Glomerular visceral epithelial cell (primary cell): ENCODE results near the gene COLEC11.
"Not testable (repeated sequence)": the region's sequence is repeated elsewhere in the genome, so short reads cannot be mapped to it uniquely, and the experiment has no call there.

ENCODE experiments used
- DNase-seq: peaks from one replicate; pipeline ENCODE4 v3.0.0-alpha.2; 2016; ENCODE audit errors: extremely low spot score

The COLEC11 gene

GRCh38 chr2:3654531-3655225 lies 59.8 kb downstream of the COLEC11 start:
- DNase-seq = no peak

DNA sequence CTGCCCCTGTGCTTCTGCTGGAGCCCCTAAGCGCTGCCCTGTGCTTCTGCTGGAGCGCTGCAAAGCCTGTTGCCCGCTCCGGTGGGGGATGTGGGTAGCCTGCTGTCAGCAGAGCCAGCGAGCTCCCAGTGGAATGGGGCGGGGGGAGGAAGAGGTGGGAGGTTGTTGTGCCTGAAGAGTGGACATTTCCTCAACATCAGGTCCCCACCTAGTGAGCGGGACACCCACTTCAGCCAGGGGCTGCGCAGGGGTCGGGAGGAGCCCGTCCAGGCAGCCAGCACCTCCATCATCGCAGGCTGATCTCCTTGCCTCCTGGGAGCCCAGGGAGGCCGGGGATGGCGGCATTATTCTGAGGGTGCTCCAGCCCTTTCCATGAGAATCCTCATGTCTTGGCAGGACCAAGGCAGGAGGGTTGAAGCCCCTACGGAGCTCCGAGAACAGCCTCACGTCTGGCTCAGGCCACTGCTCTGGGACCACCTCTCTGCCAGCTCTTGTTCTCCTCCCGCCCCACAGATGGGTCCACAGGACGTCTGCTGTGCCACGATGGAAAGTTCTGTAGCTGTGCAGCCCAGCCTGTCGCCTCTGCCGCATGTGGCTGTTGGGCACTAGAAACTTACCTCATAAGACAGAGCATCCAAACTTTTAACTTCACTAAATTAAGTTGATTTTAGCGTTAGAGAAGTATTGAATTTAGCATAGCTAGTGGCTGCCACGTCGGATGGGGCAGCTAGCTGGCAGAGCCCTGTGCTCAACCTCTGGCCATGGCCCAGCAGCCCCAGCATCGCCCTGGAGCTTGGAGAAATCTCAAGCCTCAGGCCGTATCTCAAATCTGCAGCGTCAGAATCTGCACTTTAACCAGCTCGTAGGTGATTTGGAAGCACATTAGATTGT lies 61.2 kb downstream of the COLEC11 start:
- DNase-seq = no peak

DNA sequence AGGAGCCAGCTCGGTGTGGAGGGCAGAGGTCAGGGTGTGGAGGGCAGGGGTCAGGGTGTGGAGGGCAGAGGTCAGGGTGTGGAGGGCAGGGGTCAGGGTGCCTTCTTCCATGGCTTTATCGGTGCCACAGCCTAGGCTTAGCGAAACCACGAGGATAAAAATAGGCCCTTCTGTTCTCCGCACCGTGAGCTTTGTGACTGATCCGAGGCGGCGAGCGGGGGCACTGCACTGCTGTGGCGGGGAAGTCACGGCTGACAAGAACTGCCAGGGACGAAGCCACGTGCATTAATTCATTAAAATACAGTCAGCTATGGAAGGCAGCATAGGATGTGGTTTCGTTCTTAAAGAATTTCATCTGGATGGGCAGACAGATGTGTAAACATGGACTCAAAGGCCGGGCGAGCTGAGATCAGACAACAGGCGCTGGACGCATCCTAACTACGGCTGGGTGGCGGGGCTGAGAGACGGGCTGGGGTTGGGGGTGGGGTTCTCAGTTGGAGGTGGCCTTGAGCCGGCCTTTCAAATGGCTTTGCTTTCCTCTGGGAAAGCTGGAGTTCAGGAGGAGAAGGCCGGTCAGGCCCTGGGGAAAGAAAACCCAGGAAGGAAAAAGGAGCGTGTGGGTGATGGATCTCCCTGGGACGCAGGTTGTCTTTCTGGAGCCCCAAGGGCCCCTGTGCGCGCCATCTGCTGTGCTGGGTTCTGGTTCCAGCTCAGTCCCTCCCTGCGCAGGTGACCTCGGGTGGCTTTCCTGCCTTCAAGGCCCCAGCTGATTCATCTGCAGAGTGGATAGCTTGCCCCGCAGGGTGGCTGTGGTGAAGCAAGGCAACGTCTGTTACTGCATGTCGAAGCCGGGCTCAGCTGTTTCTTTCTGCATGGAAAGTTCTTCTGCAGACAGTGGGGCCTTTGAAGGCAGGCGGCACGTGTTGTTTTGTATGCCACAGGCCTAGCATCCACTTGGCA lies 62.1 kb downstream of the COLEC11 start:
- no peak for DNase-seq

DNA sequence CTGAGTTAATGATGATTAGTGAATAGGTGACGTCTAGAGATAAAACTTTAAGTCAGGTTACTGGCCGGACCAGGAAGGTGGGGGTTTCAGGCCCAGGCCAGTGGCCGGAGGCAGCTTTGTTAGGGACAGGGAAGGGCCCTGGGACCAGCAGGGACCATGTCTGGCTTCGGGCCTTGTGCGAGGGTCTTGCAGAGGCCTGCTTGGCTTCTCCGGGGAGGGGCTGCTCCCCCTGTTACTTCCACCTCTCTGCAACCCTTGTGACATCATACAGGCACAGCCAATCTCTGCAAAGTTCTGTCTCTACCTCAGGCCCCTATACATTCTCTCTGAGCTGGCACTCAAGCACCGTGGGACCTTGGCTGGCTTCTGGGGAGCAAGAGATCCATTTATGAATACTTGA lies 63.0 kb downstream of the COLEC11 start, which contains the start of gene ALLC:
TSS of gene ALLC (plus strand) at position 320 of the 400 bp plus-strand sequence. CDS start 12,958 bp downstream, outside the sequence.
- DNase-seq = no peak

DNA sequence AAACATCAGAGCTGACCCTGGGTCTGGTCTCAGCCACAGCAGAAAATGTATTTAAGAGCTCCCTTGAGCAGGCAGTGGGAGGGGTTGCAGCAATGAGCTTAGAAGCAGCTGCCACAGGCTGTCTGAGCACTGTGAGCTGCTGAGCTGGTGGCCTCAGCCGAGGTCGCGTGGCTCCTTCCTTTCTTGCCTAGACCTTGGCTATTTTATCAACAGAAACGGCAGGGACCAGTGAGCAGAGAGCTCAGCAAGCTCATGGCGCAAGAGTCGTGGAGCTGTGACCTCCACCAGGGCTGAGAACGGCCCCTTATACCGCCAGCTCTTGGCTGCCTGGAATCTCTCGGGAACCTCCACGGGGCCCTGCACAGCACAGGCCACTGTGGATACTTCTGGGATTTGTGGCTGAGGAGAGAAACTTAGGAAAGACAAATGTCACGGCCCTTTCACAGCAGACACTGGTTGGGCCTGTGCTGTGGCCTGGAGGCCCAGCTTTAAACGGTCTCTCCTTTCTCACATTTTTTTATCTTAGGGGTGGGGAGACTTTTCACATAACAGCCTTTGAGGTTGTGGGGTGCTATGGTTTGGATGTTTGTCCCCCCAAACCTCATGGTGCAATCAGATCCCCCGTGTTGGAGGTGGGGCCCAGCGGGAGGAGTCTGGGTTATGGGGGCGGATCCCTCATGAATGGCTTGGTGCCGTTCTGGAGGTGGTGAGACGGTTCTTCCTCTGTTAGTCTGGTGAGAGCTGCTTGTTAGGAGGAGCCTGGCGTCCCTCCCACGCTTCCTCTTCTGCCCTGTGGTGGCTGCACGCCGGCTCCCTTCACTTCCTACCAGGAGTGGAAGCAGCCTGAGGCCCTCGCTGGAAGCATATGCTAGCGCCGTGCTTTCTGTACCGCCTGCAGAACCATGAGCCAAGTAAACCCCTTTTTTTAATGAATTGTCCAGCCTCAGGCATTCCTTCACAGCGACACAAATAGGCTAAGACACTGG lies 64.8 kb downstream of the COLEC11 start:
- DNase-seq = no peak

DNA sequence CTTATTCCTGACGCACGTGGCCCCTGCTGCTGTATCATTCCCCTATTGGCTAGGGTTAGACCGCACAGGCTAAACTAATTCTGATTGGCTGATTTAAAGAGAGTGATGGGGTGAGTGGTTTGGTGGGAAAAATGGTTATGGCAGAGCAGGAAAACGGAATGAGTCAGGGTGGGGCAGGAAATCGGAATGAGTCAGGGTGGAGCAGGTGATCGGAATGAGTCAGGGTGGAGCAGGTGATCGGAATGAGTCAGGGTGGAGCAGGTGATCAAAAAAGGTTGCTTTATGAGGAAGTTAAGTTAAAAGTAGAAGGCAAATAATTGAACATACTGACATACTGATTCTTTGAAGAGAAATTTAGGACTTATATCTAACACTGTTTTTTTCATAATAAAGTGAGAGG lies 65.7 kb downstream of the COLEC11 start:
- not testable (repeated sequence) for DNase-seq

GRCh38 chr2:3661149-3661660 lies 66.3 kb downstream of the COLEC11 start:
- no peak for DNase-seq

DNA sequence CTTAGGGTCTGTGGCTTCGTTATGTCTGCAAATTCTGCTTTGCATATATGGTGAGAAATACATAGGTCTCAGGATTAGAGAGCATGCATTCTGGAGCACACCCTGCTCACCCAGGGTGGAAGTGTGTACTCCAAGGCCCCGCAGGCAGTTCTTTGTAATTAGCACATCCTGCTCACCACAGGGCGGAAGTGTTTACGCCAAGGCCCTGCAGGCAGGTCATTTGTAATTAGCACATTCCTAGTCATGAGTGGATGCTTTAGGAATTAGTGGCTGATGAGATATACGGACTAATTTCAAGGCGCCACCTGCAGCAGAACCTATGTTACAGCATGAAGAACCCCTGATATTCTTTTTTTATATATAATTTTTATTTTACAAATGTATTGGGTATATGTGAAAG lies 67.3 kb downstream of the COLEC11 start:
- no peak for DNase-seq

- no peak for DNase-seq
Observed at GRCh38 chr2:3664118-3664517, 69.2 kb downstream of the COLEC11 start.

GRCh38 chr2:3664925-3665324 lies 70.0 kb downstream of the COLEC11 start:
- no peak for DNase-seq

DNA sequence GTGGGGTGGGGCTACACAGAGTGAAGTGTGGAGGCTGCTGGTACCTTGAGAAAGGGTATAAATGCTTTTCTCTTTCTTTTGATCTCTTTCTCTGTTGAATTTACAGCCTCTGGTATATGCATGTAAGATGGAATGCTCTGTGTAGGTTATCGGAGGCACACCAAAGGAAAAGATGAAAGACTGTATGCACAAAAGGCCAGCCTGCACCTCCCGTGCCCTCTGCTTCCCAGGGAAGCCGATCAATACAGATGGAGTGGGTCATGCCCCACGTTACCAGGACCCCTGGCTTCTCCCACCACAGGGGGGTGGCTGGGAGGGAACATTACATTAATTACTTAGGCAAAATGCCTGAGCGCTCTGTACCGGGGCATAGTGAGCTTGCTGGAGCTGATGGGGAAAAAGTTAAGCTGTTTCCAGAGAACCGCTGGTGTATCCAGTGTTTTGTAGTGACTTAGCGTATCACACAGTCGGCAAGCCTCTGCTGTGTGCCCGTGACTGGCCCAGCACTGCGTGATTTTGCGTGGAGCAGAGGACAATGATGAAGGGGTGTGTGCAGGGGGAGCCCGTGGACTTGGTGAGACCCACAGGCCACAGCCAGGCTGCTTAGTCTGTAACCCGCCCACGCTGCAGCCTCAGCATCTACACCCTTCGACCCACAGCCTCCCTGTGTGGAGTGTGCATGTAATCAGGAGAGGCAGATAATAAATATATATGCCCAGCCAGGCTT lies 71.1 kb downstream of the COLEC11 start:
- DNase-seq = no peak

DNA sequence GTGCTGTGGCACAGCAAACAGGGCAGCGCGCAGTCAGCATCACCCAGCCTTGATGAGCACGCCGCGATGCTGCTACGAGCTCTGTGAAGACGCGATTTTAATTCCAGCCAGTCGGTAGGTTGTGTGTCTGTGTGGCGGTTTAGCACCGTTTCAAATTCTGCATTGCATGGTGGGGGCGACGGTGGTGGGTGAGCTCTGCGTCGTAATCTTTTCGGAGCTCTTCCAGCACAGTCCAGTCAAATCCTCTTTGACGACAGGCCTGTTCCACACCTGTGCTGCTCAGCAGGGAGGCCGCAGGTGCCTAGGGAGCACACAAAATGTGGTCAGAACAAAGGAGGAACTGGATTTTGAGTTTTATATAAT lies 71.7 kb downstream of the COLEC11 start:
- DNase-seq = no peak

- no peak for DNase-seq
Observed at GRCh38 chr2:3667151-3667631, 72.3 kb downstream of the COLEC11 start.

- DNase-seq = no peak
Observed at GRCh38 chr2:3669656-3670055, 74.7 kb downstream of the COLEC11 start.

DNA sequence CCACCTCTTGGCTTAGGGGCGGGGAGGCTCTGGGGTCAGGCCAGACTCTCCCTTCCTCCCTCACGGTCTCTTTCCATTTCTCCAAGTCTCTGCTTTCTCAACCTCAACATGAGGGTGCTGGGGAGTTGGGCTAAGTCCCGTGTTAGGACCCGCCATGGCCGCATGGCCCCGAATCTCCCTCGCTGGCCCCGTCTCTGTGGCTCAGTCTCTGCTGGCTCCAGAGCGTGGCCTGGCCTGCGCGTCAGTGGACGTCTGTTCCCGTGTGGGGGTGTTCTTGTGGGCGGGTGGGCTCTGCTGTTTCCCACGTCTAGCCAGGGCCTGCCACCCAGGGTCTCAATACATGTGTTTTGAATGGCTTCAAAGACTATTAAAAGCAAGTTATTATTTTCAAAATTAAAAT lies 75.5 kb downstream of the COLEC11 start:
- DNase-seq = no peak

DNA sequence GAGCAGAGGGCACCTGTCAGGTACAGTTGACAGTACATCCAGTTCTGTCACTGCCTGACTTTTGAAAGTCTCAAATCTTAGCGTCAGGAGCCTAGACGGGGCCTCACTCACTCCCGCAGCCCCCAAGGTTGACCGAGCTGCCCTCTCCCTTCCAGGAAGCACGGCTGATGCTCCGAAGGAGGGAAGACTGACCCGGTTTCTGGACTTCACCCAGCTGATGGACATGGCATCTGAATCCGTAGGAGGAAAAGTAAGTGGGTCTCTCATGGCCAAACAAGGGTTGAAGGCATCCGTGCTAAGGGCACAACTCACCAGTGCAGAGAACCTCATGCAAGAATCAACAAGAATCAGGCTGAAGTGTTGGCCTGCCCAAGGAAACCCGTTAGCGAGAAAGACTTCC lies 76.0 kb downstream of the COLEC11 start:
- DNase-seq = no peak

GRCh38 chr2:3672861-3673678 lies 78.2 kb downstream of the COLEC11 start:
- DNase-seq = no peak

DNA sequence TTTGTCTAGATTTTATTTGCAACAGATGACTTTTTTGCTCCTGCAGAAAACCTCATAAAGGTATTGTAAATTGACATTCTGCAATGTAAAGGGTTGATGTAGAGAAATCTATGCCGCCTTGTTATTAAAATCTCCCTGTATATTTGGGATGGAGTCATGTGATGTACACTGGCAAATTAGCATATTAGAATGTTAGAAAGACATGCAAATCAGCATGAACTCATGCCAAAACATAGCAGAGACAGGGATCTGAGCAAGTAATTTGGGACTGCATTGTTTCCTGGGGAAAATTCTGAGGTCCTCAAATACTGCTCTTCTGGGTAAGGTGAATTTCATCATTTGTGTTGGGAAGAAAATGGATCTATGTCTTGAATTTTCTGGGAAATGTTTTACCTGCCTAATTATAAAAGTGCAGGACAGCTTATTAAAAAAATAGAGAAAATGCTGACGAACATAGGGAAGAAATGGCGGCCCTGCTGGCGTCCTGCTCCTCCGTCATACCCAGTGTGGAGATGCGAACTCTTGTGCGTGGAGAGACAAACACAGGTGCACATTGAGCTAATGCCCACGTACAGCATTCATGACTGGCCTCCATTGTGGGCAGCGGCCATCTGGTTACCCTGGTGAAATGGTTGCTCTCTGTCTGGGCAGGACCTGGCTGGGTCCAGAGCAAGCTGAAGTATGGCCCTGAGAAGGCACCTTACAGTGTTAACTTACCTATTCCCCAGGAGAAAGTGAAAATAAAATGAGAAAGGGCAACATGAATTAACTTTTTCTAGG lies 79.3 kb downstream of the COLEC11 start:
- no peak for DNase-seq
